ENCODE data around the gene SLC38A5. TPM values are rescaled to one million over a fixed set of nuclear protein-coding genes. Genes with fewer than 3 reads are reported as not detected.

Gene SLC38A5
- total RNA-seq, 4 donors from 2014 or later: 24.2 to 63.0 (median 46.2) TPM

DNA sequence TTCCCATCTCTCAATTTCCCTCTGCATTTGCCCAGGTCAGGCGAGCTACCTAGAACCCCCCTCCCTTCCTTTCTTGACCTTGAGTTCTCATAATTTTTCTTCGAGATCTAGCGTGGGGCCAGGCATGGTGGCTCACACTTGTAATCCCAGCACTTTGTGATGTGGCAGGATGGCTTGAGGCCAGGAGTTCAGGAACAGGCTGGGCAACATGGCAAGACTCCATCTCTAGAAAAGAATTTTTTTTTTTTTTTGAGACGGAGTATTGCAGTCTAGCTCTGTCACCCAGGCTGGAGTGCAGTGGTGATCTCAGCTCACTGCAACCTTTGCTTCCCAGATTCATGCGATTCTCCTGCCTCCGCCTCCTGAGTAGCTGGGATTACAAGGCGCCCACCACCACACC lies 34.2 kb upstream of the SLC38A5 start:
- TF ChIP-seq POLR2AphosphoS5 (IDR thresholded peaks at IDR 0.05) (no peak), POLR2A (IDR thresholded peaks at IDR 0.05) (no peak), EP300 (IDR thresholded peaks at IDR 0.05) (no peak)
- TF ChIP-seq, protein P1, sequence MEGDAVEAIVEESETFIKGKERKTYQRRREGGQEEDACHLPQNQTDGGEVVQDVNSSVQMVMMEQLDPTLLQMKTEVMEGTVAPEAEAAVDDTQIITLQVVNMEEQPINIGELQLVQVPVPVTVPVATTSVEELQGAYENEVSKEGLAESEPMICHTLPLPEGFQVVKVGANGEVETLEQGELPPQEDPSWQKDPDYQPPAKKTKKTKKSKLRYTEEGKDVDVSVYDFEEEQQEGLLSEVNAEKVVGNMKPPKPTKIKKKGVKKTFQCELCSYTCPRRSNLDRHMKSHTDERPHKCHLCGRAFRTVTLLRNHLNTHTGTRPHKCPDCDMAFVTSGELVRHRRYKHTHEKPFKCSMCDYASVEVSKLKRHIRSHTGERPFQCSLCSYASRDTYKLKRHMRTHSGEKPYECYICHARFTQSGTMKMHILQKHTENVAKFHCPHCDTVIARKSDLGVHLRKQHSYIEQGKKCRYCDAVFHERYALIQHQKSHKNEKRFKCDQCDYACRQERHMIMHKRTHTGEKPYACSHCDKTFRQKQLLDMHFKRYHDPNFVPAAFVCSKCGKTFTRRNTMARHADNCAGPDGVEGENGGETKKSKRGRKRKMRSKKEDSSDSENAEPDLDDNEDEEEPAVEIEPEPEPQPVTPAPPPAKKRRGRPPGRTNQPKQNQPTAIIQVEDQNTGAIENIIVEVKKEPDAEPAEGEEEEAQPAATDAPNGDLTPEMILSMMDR (IDR thresholded peaks at IDR 0.05): no peak
- no peak overlapping the region for H3K27ac ChIP-seq
- H3K9me3 ChIP-seq: no peaks in the 10 kb centered on the region
- peaks cover 5% of the 10 kb centered on the region for H3K4me1 ChIP-seq
- H3K36me3 ChIP-seq: no peaks in the 10 kb centered on the region
- no peak for DNase-seq (ENCODE audit: low spot score in 2 of 2)
- 71% methylated on average over 7 of the region's 7 CpGs for WGBS
- H3K4me3 ChIP-seq: no peak overlapping the region
- H3K27me3 ChIP-seq: no peaks in the 10 kb centered on the region

DNA sequence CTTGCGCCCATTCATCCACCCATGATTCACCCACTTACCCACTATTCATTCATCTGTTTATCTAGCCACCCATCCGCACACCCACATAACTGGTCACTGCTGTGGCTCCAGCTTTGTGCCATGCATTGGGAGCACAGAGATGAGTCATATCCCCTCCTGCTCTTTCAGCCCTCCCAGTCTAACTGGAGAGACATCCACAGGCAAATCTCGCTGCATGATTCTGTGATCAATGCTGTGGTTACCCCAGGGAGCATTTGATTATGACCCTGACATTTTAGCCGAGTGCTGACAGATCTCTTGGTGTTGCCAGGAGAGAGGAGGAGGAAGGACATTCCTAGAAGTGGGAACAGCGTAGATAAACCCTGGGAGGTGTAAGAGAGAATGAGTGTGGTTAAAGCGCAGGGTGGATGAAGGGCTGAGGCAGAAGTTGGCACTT lies 28.3 kb upstream of the SLC38A5 start:
- Histone ChIP-seq H3K27ac (no peak overlapping the region), H3K4me1 (no peaks in the 10 kb centered on the region), H3K36me3 (no peaks in the 10 kb centered on the region), H3K9me3 (no peaks in the 10 kb centered on the region), H3K4me3 (no peak overlapping the region), H3K27me3 (no peaks in the 10 kb centered on the region)
- WGBS: 62% methylated on average over 6 of the region's 6 CpGs
- DNase-seq (ENCODE audit: low spot score in 2 of 2): no peak
- TF ChIP-seq POLR2AphosphoS5 (IDR thresholded peaks at IDR 0.05) (no peak), EP300 (IDR thresholded peaks at IDR 0.05) (no peak), POLR2A (IDR thresholded peaks at IDR 0.05) (no peak)
- TF ChIP-seq, protein P1 (IDR thresholded peaks at IDR 0.05): no peak

DNA sequence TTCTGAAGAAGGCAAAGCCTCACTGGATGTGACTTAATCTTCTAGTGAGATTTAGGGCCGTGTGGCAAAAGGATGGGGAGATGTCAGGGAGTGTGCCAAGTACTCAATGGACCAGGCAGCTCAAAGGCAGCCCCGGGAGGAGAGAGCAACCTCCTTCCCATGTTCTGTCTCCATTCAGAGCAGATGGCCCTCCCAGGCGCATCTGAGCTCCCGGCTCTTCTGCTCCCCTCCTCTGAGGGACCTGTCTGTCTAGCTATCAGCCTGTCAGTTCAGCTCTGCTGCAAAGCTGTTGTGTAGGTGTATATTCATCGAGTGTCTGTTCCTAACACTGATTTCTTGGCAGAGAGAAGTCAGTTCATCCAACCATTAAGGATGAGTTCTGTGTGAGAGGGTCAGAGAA lies 27.8 kb upstream of the SLC38A5 start:
- no peaks in the 10 kb centered on the region for H3K27me3 ChIP-seq
- WGBS: 67% methylated on average over 5 of the region's 5 CpGs
- no peak for DNase-seq (ENCODE audit: low spot score in 2 of 2)
- no peak overlapping the region for H3K27ac ChIP-seq
- H3K4me3 ChIP-seq: no peak overlapping the region
- TF ChIP-seq POLR2AphosphoS5 (IDR thresholded peaks at IDR 0.05): no peak
- no peak for TF ChIP-seq EP300 (IDR thresholded peaks at IDR 0.05)
- no peak for TF ChIP-seq POLR2A (IDR thresholded peaks at IDR 0.05)
- TF ChIP-seq, protein P1 (IDR thresholded peaks at IDR 0.05): no peak
- no peaks in the 10 kb centered on the region for H3K36me3 ChIP-seq
- no peaks in the 10 kb centered on the region for H3K9me3 ChIP-seq
- H3K4me1 ChIP-seq: no peaks in the 10 kb centered on the region

- no peak overlapping the region for H3K4me3 ChIP-seq
- no peak for TF ChIP-seq POLR2A (IDR thresholded peaks at IDR 0.05)
- no peak for TF ChIP-seq EP300 (IDR thresholded peaks at IDR 0.05)
- no peak for TF ChIP-seq POLR2AphosphoS5 (IDR thresholded peaks at IDR 0.05)
- TF ChIP-seq, protein P1 (IDR thresholded peaks at IDR 0.05): no peak
- 75% methylated on average over 4 of the region's 4 CpGs for WGBS
- H3K4me1 ChIP-seq: no peaks in the 10 kb centered on the region
- H3K9me3 ChIP-seq: no peaks in the 10 kb centered on the region
- no peaks in the 10 kb centered on the region for H3K27me3 ChIP-seq
- DNase-seq (ENCODE audit: low spot score in 2 of 2): no peak
- no peaks in the 10 kb centered on the region for H3K36me3 ChIP-seq
- H3K27ac ChIP-seq: no peak overlapping the region
Measured at GRCh38 chrX:48496660-48497059, 26.6 kb upstream of the SLC38A5 start.

DNA sequence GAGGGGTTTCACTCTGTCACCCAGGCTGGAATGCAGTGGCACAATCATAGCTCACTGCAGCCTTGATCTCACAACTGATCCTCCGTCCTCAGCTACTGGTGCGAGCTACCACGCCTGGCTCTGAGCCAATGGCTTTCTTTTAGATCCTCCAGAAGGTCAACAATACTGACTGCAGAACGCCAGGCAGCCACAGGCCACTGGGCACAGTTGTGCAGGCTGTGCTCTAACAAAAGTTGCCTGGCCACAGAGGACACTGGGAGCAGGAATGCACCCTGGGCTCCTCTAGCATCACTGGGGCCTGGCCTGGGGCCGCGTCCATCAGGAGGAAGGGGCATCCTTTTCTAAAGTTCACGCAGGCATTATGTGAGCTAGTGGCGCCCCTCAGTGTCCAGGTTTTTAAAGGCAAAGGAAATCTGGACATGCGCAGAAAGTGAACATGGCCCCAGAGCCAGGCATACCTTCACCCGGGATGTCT lies 23.9 kb upstream of the SLC38A5 start:
- Histone ChIP-seq H3K9me3 (no peaks in the 10 kb centered on the region), H3K4me1 (no peaks in the 10 kb centered on the region), H3K27me3 (no peaks in the 10 kb centered on the region), H3K27ac (no peak overlapping the region), H3K4me3 (no peak overlapping the region), H3K36me3 (no peaks in the 10 kb centered on the region)
- no peak for TF ChIP-seq POLR2A (IDR thresholded peaks at IDR 0.05)
- 51% methylated on average over 9 of the region's 10 CpGs for WGBS
- DNase-seq (ENCODE audit: low spot score in 2 of 2): no peak

All from suprapubic skin (tissue), 4 donors.